ENCODE results near the gene BCL7B.
"Not testable (repeated sequence)": the region's sequence is repeated elsewhere in the genome, so short reads cannot be mapped to it uniquely, and the experiment has no call there.

BCL7B gene

GRCh38 chr7:73572767-73573186 lies 15.3 kb upstream of the BCL7B start:
- no peak for DNase-seq

- no peak for DNase-seq
Observed at GRCh38 chr7:73570977-73571376, 13.5 kb upstream of the BCL7B start.

- DNase-seq: no peak
Observed at GRCh38 chr7:73570521-73570920, 13.0 kb upstream of the BCL7B start.

GRCh38 chr7:73569042-73569608 lies 11.6 kb upstream of the BCL7B start:
- DNase-seq: no peak

- no peak for DNase-seq
Observed at GRCh38 chr7:73567846-73568685, 10.6 kb upstream of the BCL7B start.

GRCh38 chr7:73567140-73567539 lies 9.7 kb upstream of the BCL7B start:
- no peak for DNase-seq

- DNase-seq: not testable (repeated sequence)
Observed at GRCh38 chr7:73566431-73566830, 8.9 kb upstream of the BCL7B start.

GRCh38 chr7:73565675-73566340 lies 8.3 kb upstream of the BCL7B start:
- peak in 1 of 3 donors; percentile 59 for DNase-seq

- DNase-seq: peak; percentile 76 to 86 (median 83)
Observed at GRCh38 chr7:73560109-73560835, 2.8 kb upstream of the BCL7B start.

- peak; percentile 97 to 99 (median 98) for DNase-seq
Observed at GRCh38 chr7:73557108-73557396, 438 bp downstream of the BCL7B start.

- no peak for DNase-seq
Observed at GRCh38 chr7:73556208-73557107, 1.0 kb downstream of the BCL7B start.

- no peak for DNase-seq
Observed at GRCh38 chr7:73555411-73555982, 2.0 kb downstream of the BCL7B start.

- DNase-seq: not testable (repeated sequence)
Observed at GRCh38 chr7:73550093-73550492, 7.4 kb downstream of the BCL7B start.

GRCh38 chr7:73549176-73549575 lies 8.3 kb downstream of the BCL7B start:
- DNase-seq: no peak

- no peak for DNase-seq
Observed at GRCh38 chr7:73547841-73548240, 9.6 kb downstream of the BCL7B start.

- DNase-seq: no peak
Observed at GRCh38 chr7:73544678-73545077, 12.8 kb downstream of the BCL7B start.

- no peak for DNase-seq
Observed at GRCh38 chr7:73541722-73542121, 15.8 kb downstream of the BCL7B start.

- no peak for DNase-seq
Observed at GRCh38 chr7:73539709-73540108, 17.8 kb downstream of the BCL7B start.

- DNase-seq: not testable (repeated sequence)
Observed at GRCh38 chr7:73538510-73538909, 19.0 kb downstream of the BCL7B start.

GRCh38 chr7:73537051-73537450 lies 20.4 kb downstream of the BCL7B start:
- DNase-seq: no peak

- DNase-seq: no peak
Observed at GRCh38 chr7:73536479-73536878, 21.0 kb downstream of the BCL7B start.

GRCh38 chr7:73535918-73536317 lies 21.6 kb downstream of the BCL7B start:
- not testable (repeated sequence) for DNase-seq

All from suppressor macrophage treated with lipopolysaccharide for 1 hour (primary cell).